HFFc6 (cell line): ENCODE data around the gene LEF1. TPM values are rescaled to one million over a fixed set of nuclear protein-coding genes. Genes with fewer than 3 reads are reported as not detected.

Source experiments
- DNase-seq: peaks from one replicate; pipeline ENCODE4 v3.0.0-alpha.2; 2018
- H3K27ac Mint-ChIP-seq: 2 replicates; pipeline ENCODE4 v1.8.0; 2020; ENCODE audit warnings: mild to moderate bottlenecking, mixed read lengths
- H3K27me3 Mint-ChIP-seq: 2 replicates; pipeline ENCODE4 v1.8.0; 2021; ENCODE audit warnings: mild to moderate bottlenecking, moderate library complexity, mixed read lengths; ENCODE audit not compliant: insufficient read depth
- H3K36me3 Mint-ChIP-seq: 2 replicates; pipeline ENCODE4 v1.8.0; 2021; ENCODE audit warnings: low read depth, mixed read lengths
- H3K4me1 Mint-ChIP-seq: 2 replicates; pipeline ENCODE4 v1.8.0; 2020; ENCODE audit warnings: low read depth, mixed read lengths
- H3K4me3 Mint-ChIP-seq: 2 replicates; pipeline ENCODE4 v1.8.0; 2020; ENCODE audit warnings: mild to moderate bottlenecking, moderate library complexity, mixed read lengths
- H3K9me3 Mint-ChIP-seq: 2 replicates; pipeline ENCODE4 v1.8.0; 2020; ENCODE audit warnings: mild to moderate bottlenecking, mixed read lengths
- CTCF ChIP-seq: fragments of 200-600 bp; sonication (generic); IDR thresholded peaks from 2 replicates; pipeline ENCODE4 v1.5.0; 2021; ENCODE audit warnings: antibody characterized with exemption, mild to moderate bottlenecking
- total RNA-seq, 6 experiments: library from RNA; stranded (reverse); fragmentation: NEBNext Ultra II Directional; extraction: Animal tissue kit (Norgen Biotek cat#: 25700); gene quantifications; 2 replicates in 1 of 6; 3 replicates in 5 of 6; pipeline ENCODE4 v1.2.3, GENCODE V29; 2021

Gene LEF1
- total RNA-seq, 6 experiments from 2014 or later: 0.22 to 0.37 (median 0.31) TPM; not detected in 3

DNA sequence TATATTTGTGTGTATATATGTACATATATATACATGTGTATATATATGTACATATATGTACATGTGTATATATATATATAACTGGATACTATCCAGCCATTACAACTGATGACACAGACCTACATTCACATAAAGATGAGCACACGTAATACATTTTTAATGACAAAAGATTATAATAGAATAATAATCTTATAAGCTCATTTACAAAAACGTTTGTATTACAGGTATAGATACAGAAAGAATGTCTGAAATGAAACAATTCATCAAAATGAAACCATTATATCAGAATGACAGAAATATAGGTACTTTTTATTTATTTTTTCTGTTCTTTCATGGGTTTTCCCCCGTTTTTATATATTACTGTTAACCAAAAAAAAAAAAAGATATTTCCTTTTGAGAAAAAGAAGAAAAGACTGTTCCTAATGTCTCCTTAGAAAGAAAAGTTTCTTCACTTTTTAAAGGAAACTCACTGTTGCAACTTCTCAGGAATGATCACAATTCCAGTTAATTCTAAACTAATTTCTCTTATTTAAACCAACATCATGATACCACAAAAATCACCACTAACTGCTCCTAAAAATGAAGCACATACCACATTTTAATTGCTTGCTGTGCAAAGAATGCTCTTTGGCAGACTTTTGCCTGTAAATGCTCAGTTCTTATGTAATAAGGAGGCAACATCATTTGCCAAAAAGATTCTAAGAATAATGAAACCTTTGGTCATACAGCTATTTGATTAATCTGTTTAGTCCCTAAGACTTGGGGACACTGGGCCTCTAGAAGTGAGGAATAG is 18.9 kb downstream of the LEF1 start:
- Mint-ChIP-seq H3K4me3 (no peak overlapping the region), H3K4me1 (no peaks in the 10 kb centered on the region), H3K9me3 (no peaks in the 10 kb centered on the region), H3K27ac (no peak overlapping the region), H3K27me3 (peaks cover 5% of the 10 kb centered on the region), H3K36me3 (no peaks in the 10 kb centered on the region)
- no peak for TF ChIP-seq CTCF
- peak; percentile 31 for DNase-seq

DNA sequence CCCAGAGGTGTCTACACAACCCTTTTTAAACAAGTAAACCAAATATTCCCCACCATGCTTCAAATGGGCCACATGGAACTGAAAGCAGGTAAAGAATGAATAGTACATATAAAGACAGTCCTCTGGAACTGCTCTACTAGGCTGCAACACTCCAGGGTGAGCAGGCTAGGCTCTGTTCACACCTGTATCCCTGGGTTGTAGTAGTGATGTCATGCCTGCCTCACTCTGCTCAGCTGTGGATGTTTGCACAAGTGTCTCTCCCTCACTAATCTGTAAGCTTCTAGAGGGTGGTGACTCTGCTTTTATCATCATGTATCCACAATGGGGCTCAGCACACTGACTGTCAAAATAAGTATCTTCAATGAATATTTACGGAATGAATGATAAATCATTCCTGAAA is 20.4 kb downstream of the LEF1 start:
- no peaks in the 10 kb centered on the region for H3K4me1 Mint-ChIP-seq
- no peak for TF ChIP-seq CTCF
- no peak for DNase-seq
- H3K9me3 Mint-ChIP-seq: no peaks in the 10 kb centered on the region
- H3K4me3 Mint-ChIP-seq: no peak overlapping the region
- H3K36me3 Mint-ChIP-seq: no peaks in the 10 kb centered on the region
- no peak overlapping the region for H3K27ac Mint-ChIP-seq
- H3K27me3 Mint-ChIP-seq: peaks cover 12% of the 10 kb centered on the region

- Mint-ChIP-seq H3K9me3 (no peaks in the 10 kb centered on the region), H3K27ac (no peak overlapping the region), H3K4me1 (no peaks in the 10 kb centered on the region), H3K36me3 (no peaks in the 10 kb centered on the region), H3K4me3 (no peak overlapping the region), H3K27me3 (peaks cover 8% of the 10 kb centered on the region; the same call in 1 of the 2 replicates)
- DNase-seq: no peak
- no peak for TF ChIP-seq CTCF
Observed at GRCh38 chr4:108146819-108147218, 21.9 kb downstream of the LEF1 start.

GRCh38 chr4:108146336-108146735 is 22.4 kb downstream of the LEF1 start:
- H3K27ac Mint-ChIP-seq: no peak overlapping the region
- no peaks in the 10 kb centered on the region for H3K4me1 Mint-ChIP-seq
- no peak for DNase-seq
- H3K36me3 Mint-ChIP-seq: no peaks in the 10 kb centered on the region
- TF ChIP-seq CTCF: no peak
- H3K27me3 Mint-ChIP-seq: peaks cover 8% of the 10 kb centered on the region; the same call in 1 of the 2 replicates
- H3K4me3 Mint-ChIP-seq: no peak overlapping the region
- H3K9me3 Mint-ChIP-seq: no peaks in the 10 kb centered on the region

DNA sequence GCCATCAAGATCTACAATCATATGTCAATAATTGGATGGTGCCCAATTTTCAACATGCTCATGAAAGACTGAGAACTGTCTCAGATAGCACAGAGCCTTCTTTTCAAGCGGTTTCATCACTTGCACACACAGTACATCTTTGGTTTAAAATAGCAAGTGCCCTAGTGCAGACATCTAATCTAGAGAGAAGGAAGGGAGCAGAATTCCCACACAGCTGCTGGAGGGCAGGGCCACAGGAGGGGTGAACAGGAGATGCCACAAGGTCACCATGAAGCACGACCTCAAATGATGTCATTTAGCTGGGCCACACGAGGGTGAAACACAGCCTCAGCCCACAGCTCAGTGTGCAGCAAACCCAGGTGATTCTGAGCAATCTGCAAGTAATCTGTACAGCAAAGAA is 24.3 kb downstream of the LEF1 start:
- H3K4me1 Mint-ChIP-seq: no peaks in the 10 kb centered on the region
- no peaks in the 10 kb centered on the region for H3K36me3 Mint-ChIP-seq
- no peaks in the 10 kb centered on the region for H3K9me3 Mint-ChIP-seq
- H3K27me3 Mint-ChIP-seq: peaks cover 8% of the 10 kb centered on the region; the same call in 1 of the 2 replicates
- H3K27ac Mint-ChIP-seq: no peak overlapping the region
- no peak overlapping the region for H3K4me3 Mint-ChIP-seq
- no peak for TF ChIP-seq CTCF
- DNase-seq: no peak
